HG03139 (cell line): ENCODE measurements around the gene TMPRSS11F.
"Not testable (repeated sequence)": the region's sequence is repeated elsewhere in the genome, so short reads cannot be mapped to it uniquely, and the experiment has no call there.

Experiments used
- ATAC-seq: cut with Tn5 transposase; IDR thresholded peaks from one replicate; pipeline ENCODE4 v1.9.1; 2021; ENCODE audit not compliant: unreplicated experiment

The TMPRSS11F gene

GRCh38 chr4:68129793-68130192, at the start of gene TMPRSS11F:
Gene TMPRSS11F, minus strand, starts transcription at chr4:68129869. Its CDS starts 49 bp downstream, at chr4:68129820.
- no peak for ATAC-seq

- no peak for ATAC-seq
Measured at GRCh38 chr4:68176904-68177303, 47.2 kb upstream of the TMPRSS11F start.

- ATAC-seq = no peak
Measured at GRCh38 chr4:68176500-68176899, 46.8 kb upstream of the TMPRSS11F start.

- ATAC-seq = peak; percentile 90
Measured at GRCh38 chr4:68175562-68176155, 46.0 kb upstream of the TMPRSS11F start.

- ATAC-seq = not testable (repeated sequence)
Measured at GRCh38 chr4:68174389-68174788, 44.7 kb upstream of the TMPRSS11F start.

- ATAC-seq = not testable (repeated sequence)
Measured at GRCh38 chr4:68172147-68172546, 42.5 kb upstream of the TMPRSS11F start.

- no peak for ATAC-seq
Measured at GRCh38 chr4:68167706-68168105, 38.0 kb upstream of the TMPRSS11F start.

GRCh38 chr4:68167166-68167565, 37.5 kb upstream of the TMPRSS11F start:
- no peak for ATAC-seq

GRCh38 chr4:68163754-68164153, 34.1 kb upstream of the TMPRSS11F start:
- no peak for ATAC-seq

- ATAC-seq = no peak
Measured at GRCh38 chr4:68162196-68162595, 32.5 kb upstream of the TMPRSS11F start.

GRCh38 chr4:68152411-68152810, 22.7 kb upstream of the TMPRSS11F start:
- no peak for ATAC-seq

- no peak for ATAC-seq
Measured at GRCh38 chr4:68148800-68149685, 19.4 kb upstream of the TMPRSS11F start.

- ATAC-seq = no peak
Measured at GRCh38 chr4:68147079-68147478, 17.4 kb upstream of the TMPRSS11F start.

- ATAC-seq = no peak
Measured at GRCh38 chr4:68145261-68145660, 15.6 kb upstream of the TMPRSS11F start.

GRCh38 chr4:68141852-68142251, 12.2 kb upstream of the TMPRSS11F start:
- no peak for ATAC-seq

- ATAC-seq = no peak
Measured at GRCh38 chr4:68132342-68132741, 2.7 kb upstream of the TMPRSS11F start.

- ATAC-seq = no peak
Measured at GRCh38 chr4:68124262-68124661, 5.4 kb downstream of the TMPRSS11F start.

GRCh38 chr4:68123525-68123924, 6.1 kb downstream of the TMPRSS11F start:
- no peak for ATAC-seq

GRCh38 chr4:68119921-68120320, 9.7 kb downstream of the TMPRSS11F start:
- ATAC-seq = no peak

GRCh38 chr4:68110441-68110840, 19.2 kb downstream of the TMPRSS11F start:
- ATAC-seq = no peak

GRCh38 chr4:68109868-68110267, 19.8 kb downstream of the TMPRSS11F start:
- ATAC-seq = no peak

GRCh38 chr4:68082758-68083157, 46.9 kb downstream of the TMPRSS11F start:
- no peak for ATAC-seq
